ENCODE measurements around the gene HVCN1. TPM values are rescaled to one million over a fixed set of nuclear protein-coding genes. Genes with fewer than 3 reads are reported as not detected.

The HVCN1 gene
- total RNA-seq, 1 experiment from 2014 or later: 2.2 TPM

- TF ChIP-seq CTCF (conservative IDR thresholded peaks at IDR 0.05; ENCODE audit: low read depth, low read length) (no peak), EZH2phosphoT487 (IDR thresholded peaks at IDR 0.05; ENCODE audit: borderline replicate concordance, low read length) (no peak), EZH2 (IDR thresholded peaks at IDR 0.05; ENCODE audit: low read length, unreplicated experiment) (no peak)
- ATAC-seq (no peak), DNase-seq (no peak)
- no peaks in the 10 kb centered on the region for H3K79me2 ChIP-seq (ENCODE audit: low read length)
- no peak overlapping the region for H2AFZ ChIP-seq (ENCODE audit: low read length)
- H3K9me3 ChIP-seq (ENCODE audit: low read length): no peaks in the 10 kb centered on the region
- H3F3A ChIP-seq (ENCODE audit: low read length, unreplicated experiment): no peaks in the 10 kb centered on the region
- intact Hi-C loops (cut with micrococcal nuclease): loop anchor here (5.0 to 10.0 kb wide), 2 partner anchors 45 to 232 kb away; partner anchors contain the start of genes FAM216A, GPN3 and PPP1CC
- H3K27ac ChIP-seq (ENCODE audit: low read length): no peak overlapping the region
- H3K4me1 ChIP-seq (ENCODE audit: insufficient read depth, low read length): 0 out of 2 replicates have a peak, but pooled peaks cover 6% of the 10 kb centered on the region
- no peak overlapping the region for H3K4me3 ChIP-seq (ENCODE audit: low read length)
- BruUV-seq (replicated peaks): no TSS peak
- no peak overlapping the region for H3K4me2 ChIP-seq (ENCODE audit: low read length)
- H3K9me2 ChIP-seq (replicated peaks; ENCODE audit: low read length): no peaks in the 10 kb centered on the region
- H3K27me3 ChIP-seq (ENCODE audit: low read length): no peaks in the 10 kb centered on the region
- no peak overlapping the region for H3K9ac ChIP-seq (ENCODE audit: low read length)
- ChIA-PET POLR2A (ENCODE audit: unreplicated experiment) (interaction anchor here (0.5 kb wide), 1 partner anchor 47 kb away, joined by 3 read pairs; no protein-coding TSS in a partner anchor), CTCF (no interaction called here)
- H3K36me3 ChIP-seq (ENCODE audit: low read depth, low read length): no peaks in the 10 kb centered on the region
- H4K20me1 ChIP-seq (ENCODE audit: low read length): no peaks in the 10 kb centered on the region
These were observed 8.3 kb upstream of the HVCN1 start for GRCh38 chr12:110697236-110697635.

GRCh38 chr12:110696283-110696682 lies 7.4 kb upstream of the HVCN1 start:
- BruUV-seq (replicated peaks): no TSS peak
- intact Hi-C loops (cut with micrococcal nuclease): loop anchor here (5.0 to 10.0 kb wide), 2 partner anchors 46 to 231 kb away; partner anchors contain the start of genes FAM216A, GPN3 and PPP1CC
- no peak overlapping the region for H3K4me2 ChIP-seq (ENCODE audit: low read length)

More at GRCh38 chr12:110696283-110696682, 7.4 kb upstream of the HVCN1 start:
- CTCF ChIA-PET: no interaction called here
- no peak for DNase-seq
- H2AFZ ChIP-seq (ENCODE audit: low read length): no peak overlapping the region
- POLR2A ChIA-PET (ENCODE audit: unreplicated experiment): no interaction called here
- no peak overlapping the region for H3K27ac ChIP-seq (ENCODE audit: low read length)
- no peaks in the 10 kb centered on the region for H3K79me2 ChIP-seq (ENCODE audit: low read length)
- H3K9ac ChIP-seq (ENCODE audit: low read length): no peak overlapping the region
- no peaks in the 10 kb centered on the region for H3K27me3 ChIP-seq (ENCODE audit: low read length)
- no peak overlapping the region for H3K4me3 ChIP-seq (ENCODE audit: low read length)
- no peaks in the 10 kb centered on the region for H3K9me2 ChIP-seq (replicated peaks; ENCODE audit: low read length)
- no peak for ATAC-seq
- H3K4me1 ChIP-seq (ENCODE audit: insufficient read depth, low read length): 0 out of 2 replicates have a peak, but pooled peaks cover 6% of the 10 kb centered on the region
- no peaks in the 10 kb centered on the region for H3K9me3 ChIP-seq (ENCODE audit: low read length)
- TF ChIP-seq EZH2phosphoT487 (IDR thresholded peaks at IDR 0.05; ENCODE audit: borderline replicate concordance, low read length): no peak
- no peak for TF ChIP-seq CTCF (conservative IDR thresholded peaks at IDR 0.05; ENCODE audit: low read depth, low read length)
- TF ChIP-seq EZH2 (IDR thresholded peaks at IDR 0.05; ENCODE audit: low read length, unreplicated experiment): no peak
- H3F3A ChIP-seq (ENCODE audit: low read length, unreplicated experiment): no peaks in the 10 kb centered on the region
- H3K36me3 ChIP-seq (ENCODE audit: low read depth, low read length): no peaks in the 10 kb centered on the region
- H4K20me1 ChIP-seq (ENCODE audit: low read length): no peaks in the 10 kb centered on the region
